Nephron progenitor cell (in vitro differentiated cells): ENCODE results near the gene HBG2.

Source experiments
- DNase-seq: peaks from one replicate; pipeline ENCODE4 v3.0.0; 2021
- H3K27ac Mint-ChIP-seq: 2 replicates; pipeline ENCODE4 v1.8.0; 2021; ENCODE audit warnings: mild to moderate bottlenecking, moderate library complexity, mixed read lengths
- H3K27me3 Mint-ChIP-seq: 2 replicates; pipeline ENCODE4 v1.8.0; 2021; ENCODE audit warnings: mild to moderate bottlenecking, low read depth, mixed read lengths; ENCODE audit not compliant: poor library complexity
- H3K36me3 Mint-ChIP-seq: 2 replicates; pipeline ENCODE4 v1.8.0; 2021; ENCODE audit warnings: low read depth, mixed read lengths
- H3K4me1 Mint-ChIP-seq: 2 replicates; pipeline ENCODE4 v1.8.0; 2021; ENCODE audit warnings: mixed read lengths
- H3K4me3 Mint-ChIP-seq: 2 replicates; pipeline ENCODE4 v1.8.0; 2021; ENCODE audit warnings: mild to moderate bottlenecking, moderate library complexity, mixed read lengths
- H3K9me3 Mint-ChIP-seq: 2 replicates; pipeline ENCODE4 v1.8.0; 2021; ENCODE audit warnings: mild to moderate bottlenecking, moderate library complexity, mixed read lengths
- TF ChIP-seq, protein P1 (sequence below): fragments of 200-600 bp; sonication (generic); IDR thresholded peaks from 2 replicates; pipeline ENCODE4 v1.5.0; 2021; ENCODE audit warnings: antibody characterized with exemption

The HBG2 gene

DNA sequence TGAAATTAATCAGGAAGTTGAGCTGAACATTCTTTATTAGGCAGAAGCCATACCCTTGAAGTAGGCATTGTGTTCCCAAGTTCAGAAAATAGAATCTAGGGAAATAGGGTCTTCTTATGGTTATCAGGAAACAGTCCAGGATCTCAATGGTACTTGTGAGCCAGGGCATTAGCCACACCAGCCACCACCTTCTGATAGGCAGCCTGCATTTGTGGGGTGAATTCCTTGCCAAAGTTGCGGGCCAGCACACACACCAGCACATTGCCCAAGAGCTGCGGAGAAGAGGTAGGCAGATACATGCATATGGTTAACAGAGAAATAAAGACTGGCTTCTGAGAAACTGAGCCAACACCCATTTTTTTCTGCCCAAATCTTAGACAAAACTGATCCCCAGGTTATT, 21.8 kb downstream of the HBG2 start:
- TF ChIP-seq, protein P1, sequence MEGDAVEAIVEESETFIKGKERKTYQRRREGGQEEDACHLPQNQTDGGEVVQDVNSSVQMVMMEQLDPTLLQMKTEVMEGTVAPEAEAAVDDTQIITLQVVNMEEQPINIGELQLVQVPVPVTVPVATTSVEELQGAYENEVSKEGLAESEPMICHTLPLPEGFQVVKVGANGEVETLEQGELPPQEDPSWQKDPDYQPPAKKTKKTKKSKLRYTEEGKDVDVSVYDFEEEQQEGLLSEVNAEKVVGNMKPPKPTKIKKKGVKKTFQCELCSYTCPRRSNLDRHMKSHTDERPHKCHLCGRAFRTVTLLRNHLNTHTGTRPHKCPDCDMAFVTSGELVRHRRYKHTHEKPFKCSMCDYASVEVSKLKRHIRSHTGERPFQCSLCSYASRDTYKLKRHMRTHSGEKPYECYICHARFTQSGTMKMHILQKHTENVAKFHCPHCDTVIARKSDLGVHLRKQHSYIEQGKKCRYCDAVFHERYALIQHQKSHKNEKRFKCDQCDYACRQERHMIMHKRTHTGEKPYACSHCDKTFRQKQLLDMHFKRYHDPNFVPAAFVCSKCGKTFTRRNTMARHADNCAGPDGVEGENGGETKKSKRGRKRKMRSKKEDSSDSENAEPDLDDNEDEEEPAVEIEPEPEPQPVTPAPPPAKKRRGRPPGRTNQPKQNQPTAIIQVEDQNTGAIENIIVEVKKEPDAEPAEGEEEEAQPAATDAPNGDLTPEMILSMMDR: no peak
- Mint-ChIP-seq H3K4me3 (no peak overlapping the region), H3K27ac (no peak overlapping the region), H3K36me3 (no peaks in the 10 kb centered on the region), H3K9me3 (no peaks in the 10 kb centered on the region), H3K4me1 (no peaks in the 10 kb centered on the region), H3K27me3 (peaks cover 8% of the 10 kb centered on the region)
- no peak for DNase-seq

DNA sequence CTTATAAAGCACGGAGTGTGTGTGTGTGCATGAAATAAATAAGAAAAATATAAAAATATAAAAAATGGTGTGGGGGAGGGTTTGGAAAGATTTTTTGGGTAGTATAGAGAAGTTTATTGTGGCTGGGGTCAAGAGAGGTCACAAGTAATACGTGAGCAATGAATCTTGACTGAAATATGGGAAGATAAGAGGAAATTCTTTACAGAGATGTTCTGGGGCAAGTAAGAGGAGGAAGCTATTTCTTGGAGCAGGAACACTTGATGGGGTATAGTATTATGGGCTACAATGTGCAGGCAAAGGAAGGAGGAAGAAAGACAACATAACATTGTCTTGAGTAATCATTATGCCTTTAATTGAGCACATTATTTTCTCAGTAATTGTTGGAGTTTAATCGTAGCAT, 22.4 kb downstream of the HBG2 start:
- no peaks in the 10 kb centered on the region for H3K36me3 Mint-ChIP-seq
- H3K27me3 Mint-ChIP-seq: peaks cover 8% of the 10 kb centered on the region
- no peak overlapping the region for H3K27ac Mint-ChIP-seq
- no peak overlapping the region for H3K4me3 Mint-ChIP-seq
- no peaks in the 10 kb centered on the region for H3K4me1 Mint-ChIP-seq
- no peaks in the 10 kb centered on the region for H3K9me3 Mint-ChIP-seq
- TF ChIP-seq, protein P1: no peak
- DNase-seq: no peak

DNA sequence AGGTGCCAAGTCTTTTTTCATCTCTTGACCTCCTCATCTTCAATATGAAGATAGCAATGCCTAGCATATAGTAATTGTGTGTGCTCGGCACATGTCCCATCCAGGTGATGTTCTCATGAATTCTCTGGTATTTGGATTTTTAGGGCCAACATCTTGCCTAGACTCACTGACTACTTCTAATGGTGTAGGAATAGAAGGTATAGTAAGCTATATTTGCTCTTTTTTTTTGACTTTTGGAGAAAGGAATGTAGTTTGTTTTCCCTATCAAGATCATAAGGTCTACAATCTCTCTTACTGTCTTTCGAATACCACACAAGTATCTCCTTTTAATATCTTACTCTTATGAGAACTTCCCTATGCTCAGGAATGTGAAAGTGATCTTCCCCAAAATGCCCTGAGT, 23.5 kb downstream of the HBG2 start:
- DNase-seq: no peak
- Mint-ChIP-seq H3K36me3 (no peaks in the 10 kb centered on the region), H3K4me3 (no peak overlapping the region), H3K27me3 (peaks cover 8% of the 10 kb centered on the region), H3K9me3 (no peaks in the 10 kb centered on the region), H3K4me1 (no peaks in the 10 kb centered on the region), H3K27ac (no peak overlapping the region)
- TF ChIP-seq, protein P1: no peak

DNA sequence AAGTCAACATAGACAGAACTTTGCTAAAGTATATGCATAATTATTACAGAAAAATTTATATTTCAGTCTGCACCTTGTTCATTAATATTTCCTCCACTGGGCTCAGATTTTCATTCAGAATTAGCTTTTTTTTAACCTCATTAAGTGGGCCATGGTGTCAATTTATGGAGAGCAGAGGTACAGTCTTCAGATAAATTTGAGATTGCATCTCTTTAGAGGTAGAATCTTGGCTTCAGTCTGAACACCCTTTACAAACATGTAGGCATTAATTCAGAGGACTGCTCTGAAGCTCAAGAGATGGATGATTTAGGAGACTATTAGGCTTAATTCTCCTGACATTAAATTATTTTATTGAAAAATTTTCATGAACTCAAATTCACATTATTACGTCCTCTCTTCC, 24.3 kb downstream of the HBG2 start:
- H3K36me3 Mint-ChIP-seq: no peaks in the 10 kb centered on the region
- TF ChIP-seq, protein P1: no peak
- no peak for DNase-seq
- H3K4me1 Mint-ChIP-seq: no peaks in the 10 kb centered on the region
- peaks cover 5% of the 10 kb centered on the region for H3K27me3 Mint-ChIP-seq
- no peaks in the 10 kb centered on the region for H3K9me3 Mint-ChIP-seq
- no peak overlapping the region for H3K4me3 Mint-ChIP-seq
- H3K27ac Mint-ChIP-seq: no peak overlapping the region

DNA sequence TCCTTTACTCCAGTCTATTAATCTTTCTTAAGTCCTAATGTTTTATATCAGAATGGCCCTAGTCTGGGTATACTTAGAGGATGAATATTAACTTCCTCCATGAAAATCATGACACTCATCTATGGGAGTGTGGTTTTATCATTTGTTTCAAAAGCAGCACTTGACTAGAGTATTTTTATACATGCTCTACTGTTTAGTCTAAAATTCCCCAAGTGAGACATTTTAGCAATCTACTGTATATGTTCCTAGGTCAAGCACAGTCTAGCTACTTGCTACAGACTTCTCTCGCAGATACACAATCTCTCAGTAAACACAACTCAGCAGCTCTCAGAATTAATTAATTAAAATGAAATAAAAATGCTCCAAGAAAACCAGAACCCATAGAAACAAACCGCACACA, 24.8 kb downstream of the HBG2 start:
- Mint-ChIP-seq H3K27ac (no peak overlapping the region), H3K4me1 (no peaks in the 10 kb centered on the region), H3K36me3 (no peaks in the 10 kb centered on the region), H3K9me3 (no peaks in the 10 kb centered on the region), H3K27me3 (peaks cover 3% of the 10 kb centered on the region), H3K4me3 (no peak overlapping the region)
- TF ChIP-seq, protein P1: no peak
- DNase-seq: no peak

DNA sequence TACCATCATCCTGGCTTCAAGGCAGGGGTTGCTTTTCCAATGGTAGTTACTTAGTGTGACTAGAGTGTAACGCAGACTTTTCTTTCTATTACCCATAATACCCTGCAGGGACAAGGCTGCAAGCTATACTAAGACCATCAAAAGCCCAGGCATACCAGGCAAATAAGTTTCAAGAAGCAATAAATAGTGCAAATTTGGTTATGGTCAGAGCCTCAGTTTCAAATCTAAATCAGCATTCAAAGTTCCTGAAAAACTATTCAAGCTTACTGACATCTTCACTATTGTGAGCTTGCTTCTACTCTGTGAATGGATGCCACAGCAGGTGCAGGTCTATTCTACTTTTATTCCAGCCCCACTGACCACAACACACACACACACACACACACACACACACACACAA, 25.2 kb downstream of the HBG2 start:
- TF ChIP-seq, protein P1: no peak
- Mint-ChIP-seq H3K36me3 (no peaks in the 10 kb centered on the region), H3K4me1 (no peaks in the 10 kb centered on the region), H3K27me3 (peaks cover 3% of the 10 kb centered on the region), H3K4me3 (no peak overlapping the region), H3K9me3 (no peaks in the 10 kb centered on the region), H3K27ac (no peak overlapping the region)
- DNase-seq: no peak
